ENCODE data around the gene ZNF232. TPM values are rescaled to one million over a fixed set of nuclear protein-coding genes. Genes with fewer than 3 reads are reported as not detected.
A peak's percentile ranks its signal among the peaks of the same experiment; 100 is the strongest.

ZNF232 gene
- total and polyA plus RNA-seq, 2 of the 13 experiments (the other 11 are each of a cell fraction or from before 2014, with no cell fraction given), result 7.8 to 28.7 TPM

DNA sequence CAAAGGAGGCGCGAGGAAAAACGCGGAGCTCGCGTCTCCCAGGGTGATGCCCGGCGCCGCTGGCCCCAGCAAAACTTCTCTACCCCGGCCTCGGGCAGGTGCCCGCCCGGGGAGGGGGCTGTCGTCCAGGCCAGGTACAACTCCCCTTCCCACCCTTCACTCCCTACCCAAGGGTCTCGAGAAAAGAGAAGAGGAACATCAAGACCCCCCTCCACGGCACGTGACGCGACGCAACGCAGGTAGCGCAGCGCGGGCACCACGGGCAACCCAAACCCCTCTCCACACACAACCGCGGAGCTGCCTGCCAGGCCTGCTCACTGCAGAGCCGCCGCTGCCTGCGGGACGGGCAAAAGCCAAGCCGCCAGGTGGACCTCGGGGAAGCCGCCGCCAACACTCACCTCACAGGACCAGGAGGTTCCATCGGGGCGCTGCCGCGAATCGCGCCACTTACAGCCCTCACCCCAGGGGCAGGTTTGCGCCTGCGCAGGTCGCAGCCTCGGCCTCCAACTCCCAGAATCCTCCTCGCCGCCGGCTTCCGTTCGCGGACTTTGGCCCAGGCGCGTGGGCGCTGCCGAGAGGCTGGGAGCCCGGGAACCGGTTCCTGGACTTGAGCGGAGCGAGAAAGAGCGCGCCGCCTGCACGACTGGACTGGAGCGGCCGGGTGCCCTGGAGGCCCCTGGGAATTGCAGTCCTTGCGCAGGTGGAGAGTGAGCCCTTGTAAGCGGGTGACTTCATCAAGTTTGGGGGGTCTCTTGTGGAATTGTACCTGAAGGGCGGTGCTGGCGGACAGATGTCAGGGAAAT is at the start of gene ZNF232 (continued):
- TF ChIP-seq POLR2G (IDR thresholded peaks at IDR 0.05; ENCODE audit: low read depth, low read length), result peak; percentile 90
- no peak for TF ChIP-seq EZH2 (conservative IDR thresholded peaks at IDR 0.05; ENCODE audit: low read depth, low read length)
- TF ChIP-seq ATF1 (CRISPR knock-in tag; IDR thresholded peaks at IDR 0.05), result no peak
- TF ChIP-seq, protein P1, sequence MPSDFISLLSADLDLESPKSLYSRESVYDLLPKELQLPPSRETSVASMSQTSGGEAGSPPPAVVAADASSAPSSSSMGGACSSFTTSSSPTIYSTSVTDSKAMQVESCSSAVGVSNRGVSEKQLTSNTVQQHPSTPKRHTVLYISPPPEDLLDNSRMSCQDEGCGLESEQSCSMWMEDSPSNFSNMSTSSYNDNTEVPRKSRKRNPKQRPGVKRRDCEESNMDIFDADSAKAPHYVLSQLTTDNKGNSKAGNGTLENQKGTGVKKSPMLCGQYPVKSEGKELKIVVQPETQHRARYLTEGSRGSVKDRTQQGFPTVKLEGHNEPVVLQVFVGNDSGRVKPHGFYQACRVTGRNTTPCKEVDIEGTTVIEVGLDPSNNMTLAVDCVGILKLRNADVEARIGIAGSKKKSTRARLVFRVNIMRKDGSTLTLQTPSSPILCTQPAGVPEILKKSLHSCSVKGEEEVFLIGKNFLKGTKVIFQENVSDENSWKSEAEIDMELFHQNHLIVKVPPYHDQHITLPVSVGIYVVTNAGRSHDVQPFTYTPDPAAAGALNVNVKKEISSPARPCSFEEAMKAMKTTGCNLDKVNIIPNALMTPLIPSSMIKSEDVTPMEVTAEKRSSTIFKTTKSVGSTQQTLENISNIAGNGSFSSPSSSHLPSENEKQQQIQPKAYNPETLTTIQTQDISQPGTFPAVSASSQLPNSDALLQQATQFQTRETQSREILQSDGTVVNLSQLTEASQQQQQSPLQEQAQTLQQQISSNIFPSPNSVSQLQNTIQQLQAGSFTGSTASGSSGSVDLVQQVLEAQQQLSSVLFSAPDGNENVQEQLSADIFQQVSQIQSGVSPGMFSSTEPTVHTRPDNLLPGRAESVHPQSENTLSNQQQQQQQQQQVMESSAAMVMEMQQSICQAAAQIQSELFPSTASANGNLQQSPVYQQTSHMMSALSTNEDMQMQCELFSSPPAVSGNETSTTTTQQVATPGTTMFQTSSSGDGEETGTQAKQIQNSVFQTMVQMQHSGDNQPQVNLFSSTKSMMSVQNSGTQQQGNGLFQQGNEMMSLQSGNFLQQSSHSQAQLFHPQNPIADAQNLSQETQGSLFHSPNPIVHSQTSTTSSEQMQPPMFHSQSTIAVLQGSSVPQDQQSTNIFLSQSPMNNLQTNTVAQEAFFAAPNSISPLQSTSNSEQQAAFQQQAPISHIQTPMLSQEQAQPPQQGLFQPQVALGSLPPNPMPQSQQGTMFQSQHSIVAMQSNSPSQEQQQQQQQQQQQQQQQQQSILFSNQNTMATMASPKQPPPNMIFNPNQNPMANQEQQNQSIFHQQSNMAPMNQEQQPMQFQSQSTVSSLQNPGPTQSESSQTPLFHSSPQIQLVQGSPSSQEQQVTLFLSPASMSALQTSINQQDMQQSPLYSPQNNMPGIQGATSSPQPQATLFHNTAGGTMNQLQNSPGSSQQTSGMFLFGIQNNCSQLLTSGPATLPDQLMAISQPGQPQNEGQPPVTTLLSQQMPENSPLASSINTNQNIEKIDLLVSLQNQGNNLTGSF (CRISPR knock-in tag; IDR thresholded peaks at IDR 0.05), result peak; percentile 87
- TF ChIP-seq ZNF383 (CRISPR knock-in tag; IDR thresholded peaks at IDR 0.05; ENCODE audit: borderline replicate concordance), result no peak
- no peak for TF ChIP-seq IKZF1 (IDR thresholded peaks at IDR 0.05)
- TF ChIP-seq SP4 (CRISPR knock-in tag; IDR thresholded peaks at IDR 0.05), result 0 out of 2 replicates have a peak, but pooled peaks have one; percentile 14
- no peak for TF ChIP-seq NR2F1 (CRISPR knock-in tag; IDR thresholded peaks at IDR 0.05)
- no peak; the same call in 1 of the 2 replicates for TF ChIP-seq ZNF256 (CRISPR knock-in tag; conservative IDR thresholded peaks at IDR 0.05)
- TF ChIP-seq HMGA1 (CRISPR knock-in tag; conservative IDR thresholded peaks at IDR 0.05), result no peak
- no peak for TF ChIP-seq CREB1 (IDR thresholded peaks at IDR 0.05)
- peak; percentile 51; the same call in 1 of the 2 replicates for TF ChIP-seq CREB1 (CRISPR knock-in tag; IDR thresholded peaks at IDR 0.05)
- no peak for TF ChIP-seq XBP1 (CRISPR knock-in tag; IDR thresholded peaks at IDR 0.05)
- peak; percentile 79; the same call in 1 of the 2 replicates for TF ChIP-seq ZNF138 (CRISPR knock-in tag; IDR thresholded peaks at IDR 0.05; ENCODE audit: low read depth)
- TF ChIP-seq, protein P2, sequence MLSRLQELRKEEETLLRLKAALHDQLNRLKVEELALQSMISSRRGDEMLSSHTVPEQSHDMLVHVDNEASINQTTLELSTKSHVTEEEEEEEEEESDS (CRISPR knock-in tag; IDR thresholded peaks at IDR 0.05; ENCODE audit: borderline replicate concordance), result no peak
- TF ChIP-seq ZNF678 (CRISPR knock-in tag; IDR thresholded peaks at IDR 0.05), result no peak
- TF ChIP-seq PAX8 (CRISPR knock-in tag; IDR thresholded peaks at IDR 0.05; ENCODE audit: borderline replicate concordance), result no peak
- TF ChIP-seq, protein P3, sequence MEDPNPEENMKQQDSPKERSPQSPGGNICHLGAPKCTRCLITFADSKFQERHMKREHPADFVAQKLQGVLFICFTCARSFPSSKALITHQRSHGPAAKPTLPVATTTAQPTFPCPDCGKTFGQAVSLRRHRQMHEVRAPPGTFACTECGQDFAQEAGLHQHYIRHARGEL (CRISPR knock-in tag; IDR thresholded peaks at IDR 0.05), result no peak
- TF ChIP-seq, protein P4, sequence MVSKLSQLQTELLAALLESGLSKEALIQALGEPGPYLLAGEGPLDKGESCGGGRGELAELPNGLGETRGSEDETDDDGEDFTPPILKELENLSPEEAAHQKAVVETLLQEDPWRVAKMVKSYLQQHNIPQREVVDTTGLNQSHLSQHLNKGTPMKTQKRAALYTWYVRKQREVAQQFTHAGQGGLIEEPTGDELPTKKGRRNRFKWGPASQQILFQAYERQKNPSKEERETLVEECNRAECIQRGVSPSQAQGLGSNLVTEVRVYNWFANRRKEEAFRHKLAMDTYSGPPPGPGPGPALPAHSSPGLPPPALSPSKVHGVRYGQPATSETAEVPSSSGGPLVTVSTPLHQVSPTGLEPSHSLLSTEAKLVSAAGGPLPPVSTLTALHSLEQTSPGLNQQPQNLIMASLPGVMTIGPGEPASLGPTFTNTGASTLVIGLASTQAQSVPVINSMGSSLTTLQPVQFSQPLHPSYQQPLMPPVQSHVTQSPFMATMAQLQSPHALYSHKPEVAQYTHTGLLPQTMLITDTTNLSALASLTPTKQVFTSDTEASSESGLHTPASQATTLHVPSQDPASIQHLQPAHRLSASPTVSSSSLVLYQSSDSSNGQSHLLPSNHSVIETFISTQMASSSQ (IDR thresholded peaks at IDR 0.05; ENCODE audit: low read depth), result no peak
- TF ChIP-seq, protein P4 (CRISPR knock-in tag; IDR thresholded peaks at IDR 0.05; ENCODE audit: borderline replicate concordance), result 0 out of 2 replicates have a peak, but pooled peaks have one; percentile 16
- TF ChIP-seq ZNF317 (CRISPR knock-in tag; IDR thresholded peaks at IDR 0.05), result no peak
